Stimulated activated CD4-positive, alpha-beta T cell treated with anti-CD3 and anti-CD28 coated beads, Interleukin-1b, Interleukin-23, amount 100 ng/mL, for 1 hour (primary cell): Measurements from ENCODE around the gene ACTA1.
"Not testable (repeated sequence)": the region's sequence is repeated elsewhere in the genome, so short reads cannot be mapped to it uniquely, and the experiment has no call there.

ENCODE experiments used
- DNase-seq, 2 donors: peaks; one replicate each; pipeline ENCODE4 v3.0.0-alpha.2; 2020; ENCODE audit warnings: low read depth in 2 of 2

The ACTA1 gene

DNA sequence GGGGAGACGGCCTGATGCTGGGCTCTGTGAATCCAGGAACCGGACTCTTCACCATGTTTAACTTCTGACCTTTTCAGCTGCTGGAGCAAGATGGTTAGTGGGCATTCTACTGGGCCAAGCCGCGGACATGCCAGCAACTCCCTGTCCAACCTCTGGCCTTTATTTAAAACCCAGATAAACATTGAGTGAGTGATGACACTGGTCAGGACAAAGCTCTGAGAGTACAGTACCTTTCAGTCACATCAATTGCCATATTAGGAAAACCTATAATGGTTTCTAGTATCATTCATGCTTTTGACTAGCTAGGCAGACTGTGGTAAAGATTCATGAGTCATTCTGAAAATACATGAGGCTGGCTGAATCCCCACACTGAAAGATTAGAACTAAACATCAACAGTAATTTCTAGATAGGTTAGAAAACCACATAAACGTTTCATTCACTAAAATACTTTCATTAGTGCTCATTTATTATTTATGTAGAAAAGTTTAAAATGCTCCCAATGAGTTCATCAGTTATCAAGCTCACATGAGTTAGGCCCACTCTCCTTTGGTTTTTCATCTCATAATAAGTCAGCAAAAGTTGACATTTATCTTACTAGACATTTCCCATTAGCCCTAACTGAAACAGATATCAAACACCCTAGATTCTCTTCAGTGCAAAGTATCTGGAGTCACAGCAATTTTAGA lies 7.1 kb upstream of the ACTA1 start:
- DNase-seq: no peak

GRCh38 chr1:229438021-229438420 lies 4.1 kb upstream of the ACTA1 start:
- DNase-seq: no peak

DNA sequence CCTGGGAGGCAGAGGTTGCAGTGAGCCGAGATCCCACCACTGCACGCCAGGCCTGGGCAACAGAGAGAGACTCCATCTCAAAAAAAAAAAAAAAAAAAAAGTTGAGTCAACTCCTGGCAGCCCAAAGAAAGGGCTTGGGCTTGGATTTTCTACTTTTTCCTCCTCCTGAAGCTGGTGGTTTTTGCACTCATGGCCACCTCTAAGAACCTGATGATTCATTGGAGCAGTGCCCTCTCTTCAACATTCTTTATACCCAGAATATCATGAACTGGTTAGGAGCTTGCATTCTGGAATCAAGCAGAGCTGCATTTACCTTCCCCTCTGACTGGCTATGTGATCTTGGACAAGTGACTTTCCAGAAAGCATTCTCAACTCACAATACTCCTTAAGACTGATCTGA lies 3.5 kb upstream of the ACTA1 start:
- DNase-seq: no peak

GRCh38 chr1:229436201-229436600 lies 2.3 kb upstream of the ACTA1 start:
- DNase-seq: no peak

DNA sequence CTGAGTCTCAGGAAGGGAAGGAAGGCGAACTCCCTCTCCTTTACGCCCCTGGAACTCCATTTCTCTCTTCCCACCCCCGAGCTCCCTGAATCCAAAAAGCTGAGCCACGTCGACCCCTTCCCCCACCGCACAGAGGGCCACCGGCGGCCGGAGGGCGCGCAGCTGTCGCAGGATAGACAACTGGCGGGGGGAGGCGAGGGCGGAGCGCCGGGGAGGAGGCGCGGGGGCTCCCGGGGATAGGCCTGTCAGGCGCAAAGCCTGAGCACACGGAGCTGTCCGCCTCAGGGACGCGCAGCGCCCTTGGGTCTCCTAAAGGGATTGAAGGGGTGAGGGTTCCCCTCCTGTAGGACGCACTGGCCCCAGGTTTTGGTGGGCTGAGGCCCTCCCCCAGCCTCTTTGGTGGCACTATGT lies 752 bp upstream of the ACTA1 start:
- DNase-seq: no peak

DNA sequence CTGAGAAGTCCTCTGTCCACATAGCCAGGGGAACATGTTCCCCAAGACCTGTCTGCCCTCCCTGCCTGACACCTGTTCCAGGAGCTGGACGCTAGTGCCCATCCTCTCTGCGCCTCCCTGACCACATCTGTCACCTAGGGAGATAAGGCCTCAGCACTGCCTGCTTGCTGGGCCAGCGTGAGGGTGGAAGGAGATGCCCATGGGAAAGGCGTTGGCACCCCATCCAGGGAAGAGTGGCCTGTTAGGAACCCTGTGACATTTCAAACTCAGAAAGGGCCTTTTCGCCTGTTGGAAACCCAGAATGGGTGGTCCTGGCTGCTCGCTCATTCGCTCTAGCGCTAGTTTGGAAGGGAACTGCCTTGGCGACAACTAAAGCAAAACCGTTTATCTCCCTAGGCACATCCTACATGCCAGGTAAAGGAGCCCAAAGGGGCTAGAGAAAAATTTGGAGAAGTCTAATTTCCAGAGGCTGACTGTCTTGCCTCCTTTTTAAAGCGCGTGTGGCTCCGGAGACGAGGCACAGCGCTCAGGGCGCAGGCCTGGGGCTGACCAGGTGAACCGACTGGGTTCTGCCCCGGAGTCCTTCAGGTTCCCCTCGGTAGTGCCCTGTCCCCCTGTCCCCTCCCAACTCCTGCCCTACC lies 410 bp downstream of the ACTA1 start:
- DNase-seq: no peak

DNA sequence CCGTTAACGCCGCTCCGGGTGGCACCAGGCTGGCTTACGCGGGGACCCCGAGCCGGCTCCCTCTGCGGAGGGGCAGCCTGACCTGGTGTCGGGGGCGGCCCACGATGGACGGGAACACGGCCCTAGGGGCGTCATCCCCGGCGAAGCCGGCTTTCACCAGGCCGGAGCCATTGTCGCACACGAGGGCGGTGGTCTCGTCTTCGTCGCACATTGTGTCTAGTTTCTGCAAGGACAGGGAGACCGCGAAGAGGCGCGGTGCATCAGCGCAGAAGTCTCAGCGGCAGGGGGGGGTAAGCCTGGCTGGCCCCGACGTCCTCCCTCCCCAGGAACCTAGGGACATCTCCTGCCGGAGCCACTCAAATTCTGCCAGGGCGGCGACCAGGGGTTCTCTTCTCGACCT lies 989 bp downstream of the ACTA1 start:
- no peak for DNase-seq

- DNase-seq: no peak
Observed at GRCh38 chr1:229432116-229432461, 1.8 kb downstream of the ACTA1 start.

DNA sequence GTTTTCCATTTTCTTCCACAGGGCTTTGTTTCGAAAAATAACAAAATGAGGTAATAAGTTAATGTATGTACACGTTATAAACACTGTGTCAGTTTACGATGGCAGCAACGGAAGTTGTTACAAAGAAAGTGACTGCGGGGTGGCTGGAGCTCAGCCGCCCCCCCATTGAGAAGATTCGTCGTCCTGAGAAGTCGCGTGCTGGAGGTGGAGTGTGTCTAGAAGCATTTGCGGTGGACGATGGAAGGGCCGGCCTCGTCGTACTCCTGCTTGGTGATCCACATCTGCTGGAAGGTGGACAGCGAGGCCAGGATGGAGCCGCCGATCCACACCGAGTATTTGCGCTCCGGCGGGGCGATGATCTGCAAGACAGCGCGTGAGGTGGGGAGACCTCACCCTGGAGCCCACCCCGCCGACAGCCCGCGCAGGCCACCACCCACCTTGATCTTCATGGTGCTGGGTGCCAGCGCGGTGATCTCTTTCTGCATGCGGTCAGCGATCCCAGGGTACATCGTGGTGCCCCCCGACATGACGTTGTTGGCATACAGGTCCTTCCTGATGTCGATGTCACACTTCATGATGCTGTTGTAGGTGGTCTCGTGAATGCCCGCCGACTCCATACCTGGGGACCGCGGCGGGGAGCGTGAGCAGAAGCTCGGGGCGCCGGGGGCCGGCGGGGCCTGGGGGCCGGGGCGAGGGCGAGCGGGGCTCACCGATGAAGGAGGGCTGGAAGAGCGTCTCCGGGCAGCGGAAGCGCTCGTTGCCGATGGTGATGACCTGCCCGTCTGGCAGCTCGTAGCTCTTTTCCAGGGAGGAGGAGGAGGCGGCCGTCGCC lies 2.4 kb downstream of the ACTA1 start:
- DNase-seq: no peak

DNA sequence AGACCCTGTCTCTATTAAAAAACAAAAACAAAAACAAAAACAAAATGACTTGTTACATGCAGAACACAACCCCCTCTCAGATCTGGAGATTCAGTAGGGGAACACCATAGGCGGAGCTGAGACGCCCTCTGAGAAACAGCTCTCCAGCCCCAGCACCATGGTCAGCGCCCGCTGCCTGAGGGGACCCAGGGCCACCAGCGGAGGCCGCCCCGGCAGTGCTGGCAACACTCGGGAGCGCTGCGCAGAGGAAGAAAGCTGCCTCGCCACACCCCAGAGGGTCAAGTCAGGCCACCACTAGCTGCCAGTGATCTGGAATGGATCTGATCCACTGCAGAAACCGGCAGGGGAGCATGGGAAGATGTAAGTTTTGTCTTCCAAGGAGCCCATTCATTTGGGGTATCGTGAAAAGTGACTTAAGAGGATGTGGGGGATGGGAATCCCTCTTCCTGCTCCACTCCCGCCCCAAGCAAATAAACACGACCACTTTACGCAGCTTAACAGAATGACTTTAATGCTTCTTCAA lies 3.1 kb downstream of the ACTA1 start:
- DNase-seq: no peak

DNA sequence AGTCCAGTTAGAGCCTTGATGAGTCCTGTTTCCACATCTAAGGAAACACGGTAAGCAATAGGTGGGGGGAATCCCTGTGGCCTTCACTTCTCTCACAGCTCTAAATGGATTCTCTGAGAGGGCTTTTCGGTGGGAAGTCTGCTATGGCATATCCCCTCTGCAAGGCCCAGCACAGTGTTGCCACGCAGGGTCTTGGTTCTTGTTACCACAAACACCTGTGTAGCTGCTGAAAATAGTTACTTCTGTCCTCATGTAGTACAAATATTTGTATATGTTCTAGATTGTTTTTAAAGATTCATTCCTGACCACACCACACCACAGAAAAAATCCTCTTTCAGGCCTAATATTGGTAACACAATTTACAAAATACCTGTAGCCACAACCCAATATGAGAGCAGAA lies 5.6 kb downstream of the ACTA1 start:
- DNase-seq: no peak

DNA sequence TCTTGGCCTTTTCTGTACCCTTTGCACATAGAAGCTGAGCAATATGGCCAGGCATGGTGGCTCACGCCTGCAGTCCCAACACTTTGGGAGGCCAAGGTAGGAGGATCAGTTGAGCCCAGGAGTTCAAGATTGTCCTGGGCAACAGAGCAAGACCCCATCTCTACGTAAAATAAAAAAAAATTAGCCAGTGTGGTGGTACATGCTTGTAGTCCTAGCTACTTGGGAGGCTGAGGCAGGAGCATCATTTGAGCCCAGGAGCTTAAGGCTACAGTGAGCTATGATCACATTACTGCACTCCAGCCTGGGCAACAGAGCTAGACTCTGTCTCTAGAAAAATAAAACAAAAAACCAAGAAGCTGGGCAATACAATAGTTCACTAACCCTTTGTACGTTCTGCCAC lies 6.3 kb downstream of the ACTA1 start:
- DNase-seq: no peak

DNA sequence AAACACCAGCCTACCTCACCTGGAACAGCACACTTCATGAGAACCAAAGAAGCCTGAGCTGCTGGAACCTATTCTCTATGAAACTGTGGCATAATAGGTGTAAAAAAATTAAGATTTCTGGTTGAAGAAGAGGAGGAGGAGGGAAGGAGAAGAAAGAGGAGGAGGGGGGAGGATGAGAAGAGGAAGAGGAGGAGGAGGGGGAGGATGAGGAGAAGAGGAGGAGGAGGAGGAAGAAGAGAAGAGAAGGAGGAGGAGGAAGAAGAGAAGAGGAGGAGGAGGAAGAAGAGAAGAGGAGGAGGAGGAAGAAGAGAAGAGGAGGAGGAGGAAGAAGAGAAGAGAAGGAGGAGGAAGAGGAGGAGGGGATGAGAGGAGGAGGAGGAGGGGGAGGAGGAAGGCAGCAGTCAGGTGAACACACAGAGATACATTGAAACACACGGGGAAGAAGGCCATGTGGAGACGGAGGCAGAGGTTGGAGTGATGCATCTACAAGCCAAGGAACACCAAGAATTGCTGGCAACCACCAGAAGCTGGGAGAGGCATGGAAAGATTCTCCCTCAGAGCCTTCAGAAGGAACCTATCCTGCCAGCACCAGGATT lies 8.2 kb downstream of the ACTA1 start:
- DNase-seq: no peak

DNA sequence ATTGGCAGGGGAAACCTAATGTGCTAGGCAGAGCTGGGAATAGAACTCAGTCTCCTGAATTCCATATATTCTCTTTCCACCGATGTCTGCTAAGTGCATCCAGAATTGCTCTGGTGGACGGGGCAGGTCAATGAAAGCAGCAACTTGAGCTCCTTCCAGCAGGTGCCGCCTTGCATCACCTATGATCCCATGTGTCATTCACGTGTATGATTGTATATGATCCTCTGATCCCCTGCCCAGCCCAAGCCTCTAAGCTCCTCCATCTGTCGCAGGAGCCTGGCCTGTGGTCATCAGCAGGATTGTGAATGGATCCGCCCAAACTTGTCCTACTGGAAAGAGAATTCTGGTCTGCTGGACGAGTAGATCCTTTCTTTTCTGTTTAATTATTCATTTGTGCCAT lies 13.1 kb downstream of the ACTA1 start:
- no peak for DNase-seq

- DNase-seq: no peak
Observed at GRCh38 chr1:229420224-229420623, 13.7 kb downstream of the ACTA1 start.

GRCh38 chr1:229418586-229418985 lies 15.3 kb downstream of the ACTA1 start:
- not testable (repeated sequence) for DNase-seq

GRCh38 chr1:229412810-229413209 lies 21.1 kb downstream of the ACTA1 start:
- not testable (repeated sequence) for DNase-seq

GRCh38 chr1:229412056-229412455 lies 21.8 kb downstream of the ACTA1 start:
- no peak for DNase-seq

DNA sequence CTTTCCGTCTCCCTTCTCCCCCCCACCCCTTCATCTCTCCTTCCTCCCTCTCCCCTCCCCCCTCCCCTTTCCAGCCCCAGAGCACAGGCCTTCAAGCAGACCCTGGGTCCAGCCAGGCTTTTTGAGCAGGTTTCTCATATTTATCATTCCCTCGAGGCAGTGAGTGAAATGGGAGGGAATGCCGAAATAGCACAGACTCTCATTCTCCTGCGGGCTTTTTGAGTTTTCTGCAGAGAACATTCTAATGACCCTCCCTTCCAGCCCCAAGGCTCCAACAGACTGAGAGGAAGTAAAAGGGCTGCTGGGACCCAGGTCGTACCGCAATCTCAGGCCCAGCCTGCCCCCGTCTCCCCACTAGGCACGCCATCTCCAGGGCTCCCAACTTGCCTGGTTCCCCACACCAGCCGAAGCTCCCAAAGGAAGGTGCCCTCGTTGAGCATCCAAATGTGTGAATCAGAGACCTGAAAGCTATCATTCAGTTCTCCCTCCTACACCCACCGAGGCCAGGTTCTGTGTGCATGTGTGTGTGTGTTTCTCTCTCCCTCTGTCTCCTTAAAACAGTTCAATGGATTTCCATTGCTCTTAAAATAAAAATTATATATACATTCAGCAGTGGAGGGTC lies 22.3 kb downstream of the ACTA1 start:
- DNase-seq: no peak

DNA sequence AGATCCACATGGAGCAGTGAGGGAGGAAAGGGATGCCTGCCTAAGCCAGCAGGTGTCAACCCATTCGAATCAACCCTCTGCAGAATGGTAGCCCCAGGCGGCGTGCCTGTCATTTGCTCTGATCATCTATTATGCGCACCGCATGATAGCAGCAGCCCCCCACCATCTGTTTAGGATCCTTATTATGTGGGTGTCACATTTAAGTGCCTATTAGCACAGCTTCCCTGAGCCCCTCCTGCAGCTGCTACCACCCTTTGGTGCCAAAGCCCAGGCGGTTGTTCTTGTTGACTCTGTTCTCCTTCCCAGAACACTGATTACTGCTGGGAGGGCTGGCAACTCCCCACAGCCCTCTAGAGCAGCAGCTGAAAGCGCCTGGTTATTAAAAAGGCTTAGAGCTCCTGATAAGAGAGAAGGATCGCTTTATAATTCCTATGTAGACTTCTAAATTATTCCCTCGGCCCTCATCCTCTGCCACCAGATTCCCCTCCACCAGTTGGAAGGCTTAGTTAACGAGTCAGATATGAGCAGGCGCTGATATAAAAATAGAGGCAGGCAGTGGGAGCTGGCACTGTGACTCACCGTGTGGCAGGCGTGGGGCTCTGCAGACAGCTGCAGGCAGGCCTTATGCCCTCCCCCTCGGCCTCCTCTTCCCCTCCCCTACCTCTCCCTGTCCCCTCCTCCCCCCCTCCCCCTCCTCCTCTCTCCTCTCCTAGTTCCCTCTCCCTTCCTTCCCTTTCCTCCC lies 23.0 kb downstream of the ACTA1 start:
- DNase-seq: no peak

- no peak for DNase-seq
Observed at GRCh38 chr1:229410370-229410691, 23.6 kb downstream of the ACTA1 start.
